H9 (cell line): ENCODE data around the gene HERC3. TPM values are rescaled to one million over a fixed set of nuclear protein-coding genes. Genes with fewer than 3 reads are reported as not detected.

Experiments used
- DNase-seq: peaks from one replicate; pipeline ENCODE4 v3.0.0-alpha.2; 2017
- H2AFZ ChIP-seq: one replicate; pipeline ENCODE4 v1.6.1; 2013; ENCODE audit warnings: mild to moderate bottlenecking, low read length, control low read depth, moderate library complexity
- H2AK5ac ChIP-seq: 2 replicates; pipeline ENCODE4 v1.6.1; 2013; ENCODE audit warnings: low read length, control low read depth, mixed read lengths; ENCODE audit not compliant: insufficient read length
- H2BK120ac ChIP-seq: one replicate; pipeline ENCODE4 v1.6.1; 2013; ENCODE audit warnings: low read depth, mild to moderate bottlenecking, low read length, control low read depth, inconsistent platforms; ENCODE audit not compliant: poor library complexity, severe bottlenecking
- H2BK12ac ChIP-seq: 2 replicates; pipeline ENCODE4 v1.6.1; 2013; ENCODE audit warnings: low read length, control low read depth, mixed read lengths, low read depth; ENCODE audit not compliant: insufficient read length
- H2BK15ac ChIP-seq: 2 replicates; pipeline ENCODE4 v1.6.1; 2013; ENCODE audit warnings: low read depth, low read length, control low read depth
- H2BK20ac ChIP-seq: one replicate; pipeline ENCODE4 v1.6.1; 2013; ENCODE audit warnings: low read depth, mild to moderate bottlenecking, low read length, control low read depth, inconsistent platforms; ENCODE audit not compliant: poor library complexity, severe bottlenecking
- H2BK5ac ChIP-seq: 2 replicates; pipeline ENCODE4 v1.6.1; 2013; ENCODE audit warnings: low read length, control low read depth, mixed read lengths; ENCODE audit not compliant: insufficient read length
- H3K14ac ChIP-seq: 2 replicates; pipeline ENCODE4 v1.6.1; 2013; ENCODE audit warnings: low read length, control low read depth; ENCODE audit not compliant: insufficient read depth
- H3K18ac ChIP-seq: 2 replicates; pipeline ENCODE4 v1.6.1; 2013; ENCODE audit warnings: low read depth, mild to moderate bottlenecking, mixed read lengths, low read length, control low read depth; ENCODE audit not compliant: insufficient read length
- H3K23ac ChIP-seq: 2 replicates; pipeline ENCODE4 v1.6.1; 2013; ENCODE audit warnings: low read length, control low read depth, mixed read lengths, low read depth; ENCODE audit not compliant: insufficient read length
- H3K23me2 ChIP-seq: 2 replicates; pipeline ENCODE4 v1.6.1; 2013; ENCODE audit warnings: low read depth, mild to moderate bottlenecking, mixed read lengths, low read length, control low read depth; ENCODE audit not compliant: insufficient read length, poor library complexity, severe bottlenecking
- H3K27ac ChIP-seq: 2 replicates; pipeline ENCODE4 v1.5.1; 2013; ENCODE audit warnings: low read length, control low read depth, mixed read lengths, low read depth; ENCODE audit not compliant: insufficient read length
- H3K27me3 ChIP-seq: 2 replicates; pipeline ENCODE4 v1.6.1; 2013; ENCODE audit warnings: low read length, control low read depth, inconsistent platforms; ENCODE audit not compliant: insufficient read depth
- H3K4ac ChIP-seq: 2 replicates; pipeline ENCODE4 v1.6.1; 2013; ENCODE audit warnings: low read depth, mild to moderate bottlenecking, control low read depth, inconsistent platforms, low read length, moderate library complexity
- H3K4me1 ChIP-seq: 2 replicates; pipeline ENCODE4 v1.6.1; 2013; ENCODE audit warnings: low read length, control low read depth, inconsistent platforms; ENCODE audit not compliant: insufficient read depth
- H3K4me2 ChIP-seq: 2 replicates; pipeline ENCODE4 v1.6.1; 2013; ENCODE audit warnings: low read length, control low read depth, mixed read lengths; ENCODE audit not compliant: insufficient read length, insufficient read depth
- H3K56ac ChIP-seq: 2 replicates; pipeline ENCODE4 v1.6.1; 2013; ENCODE audit warnings: low read depth, mild to moderate bottlenecking, mixed read lengths, low read length, control low read depth; ENCODE audit not compliant: insufficient read length
- H3K79me1 ChIP-seq: 2 replicates; pipeline ENCODE4 v1.6.1; 2013; ENCODE audit warnings: low read depth, mild to moderate bottlenecking, moderate library complexity, low read length, control low read depth, inconsistent platforms; ENCODE audit not compliant: insufficient read depth, poor library complexity, severe bottlenecking
- H3K79me2 ChIP-seq: 2 replicates; pipeline ENCODE4 v1.6.1; 2013; ENCODE audit warnings: low read length, control low read depth, inconsistent platforms; ENCODE audit not compliant: insufficient read depth
- H3K9ac ChIP-seq: 2 replicates; pipeline ENCODE4 v1.6.1; 2013; ENCODE audit warnings: low read length, control low read depth, mixed read lengths; ENCODE audit not compliant: insufficient read length; ENCODE audit errors: extremely low read depth
- H3K9me3 ChIP-seq: one replicate; pipeline ENCODE4 v1.6.1; 2013; ENCODE audit warnings: low read depth, low read length, inconsistent platforms; ENCODE audit not compliant: control insufficient read depth
- H3T11ph ChIP-seq: one replicate; pipeline ENCODE4 v1.6.1; 2013; ENCODE audit warnings: mild to moderate bottlenecking, low read length, control low read depth, inconsistent platforms
- H4K20me1 ChIP-seq: one replicate; pipeline ENCODE4 v1.6.1; 2013; ENCODE audit not compliant: control insufficient read depth, insufficient read length, insufficient read depth
- H4K5ac ChIP-seq: 2 replicates; pipeline ENCODE4 v1.6.1; 2013; ENCODE audit warnings: low read depth, mild to moderate bottlenecking, mixed read lengths, low read length, control low read depth; ENCODE audit not compliant: insufficient read length
- H4K8ac ChIP-seq: replicated peaks from 2 replicates; pipeline ENCODE4 v1.6.1; 2013; ENCODE audit warnings: low read length, control low read depth, mixed read lengths, low read depth; ENCODE audit not compliant: insufficient read length
- H4K91ac ChIP-seq: 2 replicates; pipeline ENCODE4 v1.6.1; 2013; ENCODE audit warnings: low read depth, mild to moderate bottlenecking, moderate library complexity, mixed read lengths, low read length, control low read depth; ENCODE audit not compliant: insufficient read length
- H3K27ac Mint-ChIP-seq, 3 experiments: 2 replicates in 2 of 3; 3 replicates in 1 of 3; pipeline ENCODE4 v1.8.0; 2020 to 2021; ENCODE audit warnings: mixed read lengths in 3 of 3, mild to moderate bottlenecking in 1 of 3, moderate library complexity in 1 of 3
- H3K27me3 Mint-ChIP-seq: 2 replicates; pipeline ENCODE4 v1.8.0; 2021; ENCODE audit warnings: low read depth, mild to moderate bottlenecking, moderate library complexity, mixed read lengths
- H3K36me3 Mint-ChIP-seq, 3 experiments: 2 replicates in 2 of 3; 3 replicates in 1 of 3; pipeline ENCODE4 v1.8.0; 2020 to 2021; ENCODE audit warnings: low read depth in 3 of 3, mixed read lengths in 3 of 3; ENCODE audit not compliant: insufficient read depth in 1 of 3
- H3K4me1 Mint-ChIP-seq, 2 experiments: 2 replicates each; pipeline ENCODE4 v1.8.0; 2020; ENCODE audit warnings: mixed read lengths in 2 of 2
- H3K4me3 Mint-ChIP-seq, 2 experiments: 2 replicates in 1 of 2; 3 replicates in 1 of 2; pipeline ENCODE4 v1.8.0; 2020 to 2021; ENCODE audit warnings: mild to moderate bottlenecking in 2 of 2, mixed read lengths in 2 of 2, moderate library complexity in 1 of 2
- H3K9me3 Mint-ChIP-seq, 2 experiments: 2 replicates in 1 of 2; 3 replicates in 1 of 2; pipeline ENCODE4 v1.8.0; 2020; ENCODE audit warnings: mild to moderate bottlenecking in 2 of 2, mixed read lengths in 2 of 2, moderate library complexity in 1 of 2
- WGBS: extraction: QIAGEN DNeasy Blood & Tissue Kit; methylation state at CpG from one replicate; pipeline ENCODE4 v1.1.7; 2013; ENCODE audit warnings: missing lambda C conversion rate, low lambda C conversion rate, mixed read lengths; ENCODE audit not compliant: insufficient read length; ENCODE audit errors: extremely low coverage; 5-methylcytosine and 5-hydroxymethylcytosine counted together
- total RNA-seq: library from RNA; stranded (reverse); gene quantifications from 2 replicates; pipeline ENCODE4 v1.2.1, GENCODE V29; 2021
- TF ChIP-seq, protein P1 (sequence below): fragments of 200-600 bp; sonication (generic); conservative IDR thresholded peaks from 3 replicates; pipeline ENCODE4 v1.8.0; 2021; ENCODE audit warnings: antibody characterized with exemption, mild to moderate bottlenecking

HERC3 gene
- total RNA-seq, 1 experiment from 2014 or later: 2.9 TPM

- no peak for DNase-seq
- Mint-ChIP-seq H3K4me3 (no peak overlapping the region), H3K27ac (peak overlapping the region in 1 of 3 experiments; percentile 9; a peak in 1 of 7 replicates), H3K4me1 (peaks cover 3 to 14% of the 10 kb centered on the region in 2 experiments; a peak in 2 of 4 replicates), H3K36me3 (peaks cover 21 to 35% (median 31%) of the 10 kb centered on the region in 3 experiments; a peak in 6 of 7 replicates), H3K27me3 (no peaks in the 10 kb centered on the region), H3K9me3 (no peaks in the 10 kb centered on the region)
- Histone ChIP-seq H3K27ac (no peak overlapping the region), H2AK5ac (no peak overlapping the region), H3K79me2 (no peaks in the 10 kb centered on the region), H3K4me1 (no peaks in the 10 kb centered on the region), H4K20me1 (no peaks in the 10 kb centered on the region), H3K23ac (no peak overlapping the region), H3K9me3 (no peaks in the 10 kb centered on the region), H3K56ac (no peak overlapping the region), H2BK20ac (no peak overlapping the region), H3K79me1 (no peaks in the 10 kb centered on the region), H3K18ac (no peak overlapping the region), H2BK12ac (no peak overlapping the region), H3K27me3 (no peaks in the 10 kb centered on the region), H3K9ac (no peak overlapping the region), H3K23me2 (no peaks in the 10 kb centered on the region), H3K4ac (no peak overlapping the region), H3K4me2 (no peak overlapping the region), H2BK15ac (no peak overlapping the region), H2BK120ac (no peak overlapping the region), H2AFZ (no peak overlapping the region), H4K8ac (no peak overlapping the region), H4K91ac (no peak overlapping the region), H3K14ac (no peak overlapping the region), H3T11ph (no peak overlapping the region), H4K5ac (no peak overlapping the region), H2BK5ac (no peak overlapping the region)
- TF ChIP-seq, protein P1, sequence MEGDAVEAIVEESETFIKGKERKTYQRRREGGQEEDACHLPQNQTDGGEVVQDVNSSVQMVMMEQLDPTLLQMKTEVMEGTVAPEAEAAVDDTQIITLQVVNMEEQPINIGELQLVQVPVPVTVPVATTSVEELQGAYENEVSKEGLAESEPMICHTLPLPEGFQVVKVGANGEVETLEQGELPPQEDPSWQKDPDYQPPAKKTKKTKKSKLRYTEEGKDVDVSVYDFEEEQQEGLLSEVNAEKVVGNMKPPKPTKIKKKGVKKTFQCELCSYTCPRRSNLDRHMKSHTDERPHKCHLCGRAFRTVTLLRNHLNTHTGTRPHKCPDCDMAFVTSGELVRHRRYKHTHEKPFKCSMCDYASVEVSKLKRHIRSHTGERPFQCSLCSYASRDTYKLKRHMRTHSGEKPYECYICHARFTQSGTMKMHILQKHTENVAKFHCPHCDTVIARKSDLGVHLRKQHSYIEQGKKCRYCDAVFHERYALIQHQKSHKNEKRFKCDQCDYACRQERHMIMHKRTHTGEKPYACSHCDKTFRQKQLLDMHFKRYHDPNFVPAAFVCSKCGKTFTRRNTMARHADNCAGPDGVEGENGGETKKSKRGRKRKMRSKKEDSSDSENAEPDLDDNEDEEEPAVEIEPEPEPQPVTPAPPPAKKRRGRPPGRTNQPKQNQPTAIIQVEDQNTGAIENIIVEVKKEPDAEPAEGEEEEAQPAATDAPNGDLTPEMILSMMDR: no peak
- WGBS: no CpG with 5 or more reads among the region's 5 CpGs
These were observed 153.9 kb downstream of the HERC3 start for GRCh38 chr4:88746206-88746605.
